Chondrocyte (in vitro differentiated cells): ENCODE data around the gene PPM1B. TPM values are rescaled to one million over a fixed set of nuclear protein-coding genes. Genes with fewer than 3 reads are reported as not detected.
"Not testable (repeated sequence)": the region's sequence is repeated elsewhere in the genome, so short reads cannot be mapped to it uniquely, and the experiment has no call there.

Experiments used
- DNase-seq: peaks from one replicate; pipeline ENCODE4 v3.0.0; 2021; ENCODE audit warnings: mixed read lengths, low spot score
- H3K27ac Mint-ChIP-seq: one replicate; pipeline ENCODE4 v1.8.0; 2021; ENCODE audit warnings: mild to moderate bottlenecking, moderate library complexity, mixed read lengths; ENCODE audit not compliant: unreplicated experiment
- H3K27me3 Mint-ChIP-seq: 2 replicates; pipeline ENCODE4 v1.8.0; 2021; ENCODE audit warnings: low read depth, mixed read lengths
- H3K36me3 Mint-ChIP-seq: 2 replicates; pipeline ENCODE4 v1.8.0; 2021; ENCODE audit warnings: low read depth, mixed read lengths
- H3K4me1 Mint-ChIP-seq: 2 replicates; pipeline ENCODE4 v1.8.0; 2021; ENCODE audit warnings: low read depth, mild to moderate bottlenecking, mixed read lengths
- H3K4me3 Mint-ChIP-seq: one replicate; pipeline ENCODE4 v1.8.0; 2021; ENCODE audit warnings: mild to moderate bottlenecking, moderate library complexity, mixed read lengths; ENCODE audit not compliant: unreplicated experiment
- H3K9me3 Mint-ChIP-seq: 2 replicates; pipeline ENCODE4 v1.8.0; 2021; ENCODE audit warnings: low read depth, mixed read lengths
- CTCF ChIP-seq: fragments of 200-600 bp; sonication (generic); IDR thresholded peaks from 2 replicates; pipeline ENCODE4 v1.5.0; 2021; ENCODE audit warnings: antibody characterized with exemption, mild to moderate bottlenecking, moderate library complexity
- total RNA-seq: library from RNA; stranded (reverse); gene quantifications from 3 replicates; pipeline ENCODE4 v1.2.1, GENCODE V29; 2021

Gene PPM1B
- total RNA-seq, 1 donor from 2014 or later = 31.9 TPM

GRCh38 chr2:44250376-44250775 lies 81.7 kb downstream of the PPM1B start:
- Mint-ChIP-seq H3K36me3 (peaks cover 3% of the 10 kb centered on the region), H3K4me3 (no peak overlapping the region), H3K27ac (no peak overlapping the region), H3K9me3 (peaks cover 13% of the 10 kb centered on the region), H3K4me1 (peaks cover 7% of the 10 kb centered on the region), H3K27me3 (no peaks in the 10 kb centered on the region)
- DNase-seq = no peak
- no peak for TF ChIP-seq CTCF

GRCh38 chr2:44254023-44254422 lies 85.3 kb downstream of the PPM1B start:
- Mint-ChIP-seq H3K9me3 (peaks cover 13% of the 10 kb centered on the region), H3K27me3 (no peaks in the 10 kb centered on the region), H3K36me3 (peaks cover 3% of the 10 kb centered on the region), H3K27ac (no peak overlapping the region), H3K4me3 (no peak overlapping the region), H3K4me1 (no peaks in the 10 kb centered on the region)
- no peak for DNase-seq
- TF ChIP-seq CTCF = no peak

- not testable (repeated sequence) for H3K27ac Mint-ChIP-seq, H3K4me3 Mint-ChIP-seq, H3K36me3 Mint-ChIP-seq, DNase-seq, H3K4me1 Mint-ChIP-seq, H3K27me3 Mint-ChIP-seq
- H3K9me3 Mint-ChIP-seq = peaks cover 13% of the 10 kb centered on the region
Measured at GRCh38 chr2:44255704-44256103, 87.0 kb downstream of the PPM1B start.

GRCh38 chr2:44257802-44258201 lies 89.1 kb downstream of the PPM1B start:
- H3K4me3 Mint-ChIP-seq, H3K9me3 Mint-ChIP-seq: not testable (repeated sequence)

GRCh38 chr2:44267269-44267795 lies 98.7 kb downstream of the PPM1B start:
- H3K4me3 Mint-ChIP-seq = no peak overlapping the region
- no peaks in the 10 kb centered on the region for H3K36me3 Mint-ChIP-seq
- TF ChIP-seq CTCF = no peak
- no peak for DNase-seq
- H3K9me3 Mint-ChIP-seq = no peaks in the 10 kb centered on the region
- H3K27me3 Mint-ChIP-seq = no peaks in the 10 kb centered on the region
- H3K27ac Mint-ChIP-seq = peak overlapping the region; percentile 88
- peaks cover 19% of the 10 kb centered on the region for H3K4me1 Mint-ChIP-seq

More at GRCh38 chr2:44257802-44258201, 89.1 kb downstream of the PPM1B start:
- H3K4me1 Mint-ChIP-seq, H3K36me3 Mint-ChIP-seq, H3K27ac Mint-ChIP-seq, DNase-seq, H3K27me3 Mint-ChIP-seq: not testable (repeated sequence)

- Mint-ChIP-seq H3K27me3 (no peaks in the 10 kb centered on the region), H3K36me3 (no peaks in the 10 kb centered on the region), H3K9me3 (no peaks in the 10 kb centered on the region), H3K4me3 (no peak overlapping the region), H3K27ac (peak overlapping the region; percentile 83), H3K4me1 (peaks cover 19% of the 10 kb centered on the region)
- TF ChIP-seq CTCF = no peak
- DNase-seq = no peak
Measured at GRCh38 chr2:44267796-44268648, 99.3 kb downstream of the PPM1B start.
